ENCODE measurements around the gene ENKD1. TPM values are rescaled to one million over a fixed set of nuclear protein-coding genes. Genes with fewer than 3 reads are reported as not detected.

Gene ENKD1
- total RNA-seq, 6 donors from 2014 or later: 18.2 to 50.3 (median 28.5) TPM

GRCh38 chr16:67703626-67704025 lies 37.1 kb upstream of the ENKD1 start:
- Histone ChIP-seq H3K4me1 (peaks cover 0 to 3% (median 3%) of the 10 kb centered on the region in 4 donors), H3K27me3 (no peaks in the 10 kb centered on the region), H3K27ac (no peak overlapping the region), H3K36me3 (peaks cover 0 to 1% (median 0%) of the 10 kb centered on the region in 4 donors), H3K4me3 (no peak overlapping the region), H3K9me3 (peaks cover 0 to 3% (median 0%) of the 10 kb centered on the region in 4 donors)
- no peak for DNase-seq
- TF ChIP-seq POLR2A (IDR thresholded peaks at IDR 0.05) (no peak), POLR2AphosphoS5 (IDR thresholded peaks at IDR 0.05) (no peak), EP300 (IDR thresholded peaks at IDR 0.05) (no peak), CTCF (IDR thresholded peaks at IDR 0.05) (no peak)
- 69 to 74% methylated on average over 2 of the region's 2 CpGs for WGBS, 2 donors
- ATAC-seq (ENCODE audit: low FRiP score in 2 of 2): no peak

GRCh38 chr16:67702130-67702529 lies 35.6 kb upstream of the ENKD1 start:
- H3K27me3 ChIP-seq: no peaks in the 10 kb centered on the region
- DNase-seq (no peak), ATAC-seq (ENCODE audit: low FRiP score in 2 of 2) (no peak)
- 95 to 98% methylated on average over 4 of the region's 4 CpGs for WGBS, 2 donors
- H3K27ac ChIP-seq: no peak overlapping the region
- H3K9me3 ChIP-seq: peaks cover 0 to 3% (median 0%) of the 10 kb centered on the region in 4 donors
- no peak overlapping the region for H3K4me3 ChIP-seq
- H3K4me1 ChIP-seq: peaks cover 0 to 3% (median 0%) of the 10 kb centered on the region in 4 donors
- no peak for TF ChIP-seq CTCF (IDR thresholded peaks at IDR 0.05)
- peaks cover 0 to 5% (median 0%) of the 10 kb centered on the region in 4 donors for H3K36me3 ChIP-seq

GRCh38 chr16:67701420-67701819 lies 34.9 kb upstream of the ENKD1 start:
- Histone ChIP-seq H3K4me3 (no peak overlapping the region), H3K4me1 (peaks cover 0 to 3% (median 0%) of the 10 kb centered on the region in 4 donors), H3K27me3 (no peaks in the 10 kb centered on the region), H3K27ac (no peak overlapping the region), H3K36me3 (peaks cover 0 to 5% (median 0%) of the 10 kb centered on the region in 4 donors), H3K9me3 (peaks cover 0 to 3% (median 0%) of the 10 kb centered on the region in 4 donors)
- TF ChIP-seq POLR2AphosphoS5 (IDR thresholded peaks at IDR 0.05) (no peak), CTCF (IDR thresholded peaks at IDR 0.05) (no peak), EP300 (IDR thresholded peaks at IDR 0.05) (no peak), POLR2A (IDR thresholded peaks at IDR 0.05) (no peak)
- DNase-seq (no peak), ATAC-seq (ENCODE audit: low FRiP score in 2 of 2) (no peak)
- 93 to 100% methylated on average over 1 of the region's 1 CpG for WGBS, 2 donors

GRCh38 chr16:67699265-67699664 lies 32.7 kb upstream of the ENKD1 start:
- 89 to 98% methylated on average over 6 to 7 of the region's 7 CpGs for WGBS, 2 donors

GRCh38 chr16:67697422-67698185 lies 31.1 kb upstream of the ENKD1 start:
- H3K27ac ChIP-seq: peak overlapping the region in 1 of 4 donors; percentile 25
- DNase-seq (no peak), ATAC-seq (ENCODE audit: low FRiP score in 2 of 2) (no peak)
- H3K4me3 ChIP-seq: no peak overlapping the region
- TF ChIP-seq EP300 (IDR thresholded peaks at IDR 0.05) (no peak), POLR2AphosphoS5 (IDR thresholded peaks at IDR 0.05) (no peak)
- no peaks in the 10 kb centered on the region for H3K27me3 ChIP-seq
- WGBS, 2 donors: 78 to 86% methylated on average over 4 of the region's 4 CpGs
- peaks cover 0 to 5% (median 0%) of the 10 kb centered on the region in 4 donors for H3K36me3 ChIP-seq
- no peaks in the 10 kb centered on the region for H3K4me1 ChIP-seq
- H3K9me3 ChIP-seq: peaks cover 0 to 3% (median 0%) of the 10 kb centered on the region in 4 donors

More at GRCh38 chr16:67699265-67699664, 32.7 kb upstream of the ENKD1 start:
- DNase-seq: no peak
- H3K27me3 ChIP-seq: no peaks in the 10 kb centered on the region
- no peak overlapping the region for H3K4me3 ChIP-seq
- no peak for TF ChIP-seq POLR2AphosphoS5 (IDR thresholded peaks at IDR 0.05)
- peaks cover 0 to 5% (median 0%) of the 10 kb centered on the region in 4 donors for H3K36me3 ChIP-seq
- peaks cover 0 to 3% (median 0%) of the 10 kb centered on the region in 4 donors for H3K9me3 ChIP-seq
- H3K4me1 ChIP-seq: peaks cover 0 to 3% (median 0%) of the 10 kb centered on the region in 4 donors
- H3K27ac ChIP-seq: no peak overlapping the region
- no peak for ATAC-seq (ENCODE audit: low FRiP score in 2 of 2)

All from upper lobe of left lung (tissue), 6 donors.